Measurements from ENCODE around the gene EEF1G.
"Not testable (repeated sequence)": the region's sequence is repeated elsewhere in the genome, so short reads cannot be mapped to it uniquely, and the experiment has no call there.

The EEF1G gene

DNA sequence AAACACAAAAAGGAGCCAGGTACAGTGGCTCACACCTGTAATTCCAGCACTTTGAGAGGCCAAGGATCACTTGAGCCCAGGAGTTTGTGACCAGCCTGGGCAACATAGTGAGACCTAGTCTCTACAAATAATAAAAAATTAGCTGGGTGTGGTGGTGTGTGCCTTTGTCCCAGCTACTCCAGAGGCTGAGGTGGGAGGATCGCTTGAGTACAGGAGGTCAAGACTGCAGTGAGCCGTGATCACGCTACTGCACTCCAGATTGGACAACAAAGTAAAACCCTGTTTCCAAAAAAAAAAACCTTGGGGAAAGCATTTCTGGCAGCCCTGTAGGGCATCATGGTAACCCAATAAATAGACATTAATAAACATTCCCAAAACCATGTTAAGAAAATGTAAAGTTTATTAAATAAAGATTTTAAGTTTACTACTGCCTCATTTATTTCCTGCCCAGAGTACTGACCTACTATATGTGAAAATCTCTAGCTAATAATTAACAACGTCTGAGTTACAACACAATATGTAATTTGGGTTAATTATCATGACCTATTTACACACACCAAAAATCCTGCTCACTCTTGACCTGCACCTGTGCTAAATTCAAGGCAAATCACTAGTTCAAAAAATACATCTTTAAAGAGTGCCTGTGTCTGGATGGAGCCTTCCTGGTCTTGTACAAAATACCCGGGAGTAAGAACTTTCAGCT, 8.4 kb downstream of the EEF1G start:
- Histone ChIP-seq H3K9ac (ENCODE audit: low read length) (no peak overlapping the region), H3K79me2 (ENCODE audit: low read length) (peaks cover 85% of the 10 kb centered on the region), H3K9me2 (replicated peaks; ENCODE audit: insufficient read depth, low read length) (no peaks in the 10 kb centered on the region), H3K4me3 (ENCODE audit: low read length) (no peak overlapping the region), H4K20me1 (ENCODE audit: insufficient read depth, low read length) (0 out of 2 replicates have a peak, but pooled peaks cover 5% of the 10 kb centered on the region), H3K4me1 (ENCODE audit: low read length) (0 out of 2 replicates have a peak, but pooled peaks cover 2% of the 10 kb centered on the region), H3K27ac (ENCODE audit: low read length) (no peak overlapping the region), H3K9me3 (replicated peaks; ENCODE audit: insufficient read depth, low read length) (no peaks in the 10 kb centered on the region), H3K4me2 (ENCODE audit: low read depth, low read length) (no peak overlapping the region), H3F3A (ENCODE audit: insufficient read depth, low read length) (peaks cover 19% of the 10 kb centered on the region), H3K36me3 (replicated peaks; ENCODE audit: insufficient read depth, low read length) (peaks cover 20% of the 10 kb centered on the region), H2AFZ (ENCODE audit: low read length) (no peak overlapping the region), H3K27me3 (replicated peaks; ENCODE audit: insufficient read depth, low read length) (no peaks in the 10 kb centered on the region)
- no peak for DNase-seq
- TF ChIP-seq EZH2 (optimal IDR thresholded peaks at IDR 0.05; ENCODE audit: low read depth, low read length) = no peak
- no peak for TF ChIP-seq EZH2phosphoT487 (IDR thresholded peaks at IDR 0.05; ENCODE audit: low read length)
- TF ChIP-seq, protein P1, sequence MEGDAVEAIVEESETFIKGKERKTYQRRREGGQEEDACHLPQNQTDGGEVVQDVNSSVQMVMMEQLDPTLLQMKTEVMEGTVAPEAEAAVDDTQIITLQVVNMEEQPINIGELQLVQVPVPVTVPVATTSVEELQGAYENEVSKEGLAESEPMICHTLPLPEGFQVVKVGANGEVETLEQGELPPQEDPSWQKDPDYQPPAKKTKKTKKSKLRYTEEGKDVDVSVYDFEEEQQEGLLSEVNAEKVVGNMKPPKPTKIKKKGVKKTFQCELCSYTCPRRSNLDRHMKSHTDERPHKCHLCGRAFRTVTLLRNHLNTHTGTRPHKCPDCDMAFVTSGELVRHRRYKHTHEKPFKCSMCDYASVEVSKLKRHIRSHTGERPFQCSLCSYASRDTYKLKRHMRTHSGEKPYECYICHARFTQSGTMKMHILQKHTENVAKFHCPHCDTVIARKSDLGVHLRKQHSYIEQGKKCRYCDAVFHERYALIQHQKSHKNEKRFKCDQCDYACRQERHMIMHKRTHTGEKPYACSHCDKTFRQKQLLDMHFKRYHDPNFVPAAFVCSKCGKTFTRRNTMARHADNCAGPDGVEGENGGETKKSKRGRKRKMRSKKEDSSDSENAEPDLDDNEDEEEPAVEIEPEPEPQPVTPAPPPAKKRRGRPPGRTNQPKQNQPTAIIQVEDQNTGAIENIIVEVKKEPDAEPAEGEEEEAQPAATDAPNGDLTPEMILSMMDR (IDR thresholded peaks at IDR 0.05; ENCODE audit: low read length) = no peak

DNA sequence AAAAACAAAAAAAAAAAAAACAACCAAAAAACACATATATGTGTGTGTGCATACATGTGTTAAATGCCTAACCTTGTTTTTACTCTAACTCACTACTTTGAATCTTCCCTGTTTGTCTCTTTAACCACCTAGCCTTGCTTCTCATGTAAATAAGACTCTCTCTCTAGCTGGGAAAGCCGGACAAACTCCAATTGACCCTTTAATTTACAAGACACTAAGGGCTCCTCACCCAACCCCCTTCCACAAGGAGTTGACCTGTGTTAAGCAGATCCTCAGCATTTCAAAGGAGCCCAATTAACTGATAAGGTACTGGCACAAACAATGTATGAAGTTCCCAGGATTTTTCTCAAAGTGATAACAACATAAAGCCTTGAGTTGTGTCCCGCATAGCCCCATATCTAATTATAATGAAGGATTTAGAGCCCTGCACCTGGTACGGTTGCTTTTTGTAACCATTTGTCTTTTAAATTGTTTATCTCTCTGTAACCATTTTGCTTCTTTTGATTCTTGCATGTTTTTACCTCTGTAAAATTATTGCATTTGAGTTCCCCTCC, 11.9 kb downstream of the EEF1G start:
- DNase-seq; H3K4me3 ChIP-seq (ENCODE audit: low read length); H3K9ac ChIP-seq (ENCODE audit: low read length); H3K4me2 ChIP-seq (ENCODE audit: low read depth, low read length); H3K27me3 ChIP-seq (replicated peaks; ENCODE audit: insufficient read depth, low read length); H2AFZ ChIP-seq (ENCODE audit: low read length); H3K9me2 ChIP-seq (replicated peaks; ENCODE audit: insufficient read depth, low read length); H4K20me1 ChIP-seq (ENCODE audit: insufficient read depth, low read length); H3K9me3 ChIP-seq (replicated peaks; ENCODE audit: insufficient read depth, low read length); H3K27ac ChIP-seq (ENCODE audit: low read length): not testable (repeated sequence)
- Histone ChIP-seq H3K36me3 (replicated peaks; ENCODE audit: insufficient read depth, low read length) (peaks cover 12% of the 10 kb centered on the region), H3F3A (ENCODE audit: insufficient read depth, low read length) (peaks cover 51% of the 10 kb centered on the region), H3K4me1 (ENCODE audit: low read length) (peaks cover 37% of the 10 kb centered on the region), H3K79me2 (ENCODE audit: low read length) (peaks cover 65% of the 10 kb centered on the region)

DNA sequence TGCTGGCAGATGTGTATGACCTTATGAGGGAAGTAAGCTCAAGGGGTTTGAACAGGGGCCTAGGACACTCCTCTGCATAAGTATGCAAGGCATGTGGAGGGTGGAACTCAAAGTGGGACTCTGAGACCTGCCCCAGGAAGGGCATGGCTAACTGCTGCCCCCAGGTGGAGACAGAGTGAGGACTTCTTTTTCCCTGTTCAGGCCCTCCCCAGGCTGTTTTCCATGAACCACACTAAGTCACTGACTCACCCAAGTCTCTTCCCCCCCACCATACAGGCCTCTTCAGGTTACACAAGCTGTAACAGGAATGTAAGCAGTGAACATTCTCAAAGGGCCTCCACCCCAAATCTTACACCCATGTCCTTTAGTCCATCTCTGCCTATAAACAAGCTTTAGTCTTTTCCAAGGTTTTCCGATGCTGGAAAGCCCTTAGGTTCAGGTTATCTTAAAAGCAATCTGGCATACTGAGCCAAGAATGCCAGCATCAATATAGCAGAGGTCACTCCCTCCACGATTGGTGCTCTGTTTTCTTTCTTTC, 13.1 kb downstream of the EEF1G start:
- H3K9me3 ChIP-seq (replicated peaks; ENCODE audit: insufficient read depth, low read length) = no peaks in the 10 kb centered on the region
- peaks cover 62% of the 10 kb centered on the region for H3F3A ChIP-seq (ENCODE audit: insufficient read depth, low read length)
- H3K9me2 ChIP-seq (replicated peaks; ENCODE audit: insufficient read depth, low read length) = no peaks in the 10 kb centered on the region
- 0 out of 2 replicates have a peak, but pooled peaks cover 5% of the 10 kb centered on the region for H4K20me1 ChIP-seq (ENCODE audit: insufficient read depth, low read length)
- H3K4me2 ChIP-seq (ENCODE audit: low read depth, low read length) = no peak overlapping the region
- no peak overlapping the region for H3K9ac ChIP-seq (ENCODE audit: low read length)
- peaks cover 54% of the 10 kb centered on the region for H3K79me2 ChIP-seq (ENCODE audit: low read length)
- no peak overlapping the region for H2AFZ ChIP-seq (ENCODE audit: low read length)
- peak overlapping the region; percentile 6; the same call in 1 of the 2 replicates for H3K27ac ChIP-seq (ENCODE audit: low read length)
- DNase-seq = peak; percentile 63
- H3K27me3 ChIP-seq (replicated peaks; ENCODE audit: insufficient read depth, low read length) = no peaks in the 10 kb centered on the region
- peaks cover 48% of the 10 kb centered on the region for H3K4me1 ChIP-seq (ENCODE audit: low read length)
- TF ChIP-seq, protein P1 (IDR thresholded peaks at IDR 0.05; ENCODE audit: low read length) = peak; percentile 74
- no peak for TF ChIP-seq EZH2phosphoT487 (IDR thresholded peaks at IDR 0.05; ENCODE audit: low read length)
- TF ChIP-seq EZH2 (optimal IDR thresholded peaks at IDR 0.05; ENCODE audit: low read depth, low read length) = no peak
- peaks cover 10% of the 10 kb centered on the region for H3K36me3 ChIP-seq (replicated peaks; ENCODE audit: insufficient read depth, low read length)
- no peak overlapping the region for H3K4me3 ChIP-seq (ENCODE audit: low read length)

DNA sequence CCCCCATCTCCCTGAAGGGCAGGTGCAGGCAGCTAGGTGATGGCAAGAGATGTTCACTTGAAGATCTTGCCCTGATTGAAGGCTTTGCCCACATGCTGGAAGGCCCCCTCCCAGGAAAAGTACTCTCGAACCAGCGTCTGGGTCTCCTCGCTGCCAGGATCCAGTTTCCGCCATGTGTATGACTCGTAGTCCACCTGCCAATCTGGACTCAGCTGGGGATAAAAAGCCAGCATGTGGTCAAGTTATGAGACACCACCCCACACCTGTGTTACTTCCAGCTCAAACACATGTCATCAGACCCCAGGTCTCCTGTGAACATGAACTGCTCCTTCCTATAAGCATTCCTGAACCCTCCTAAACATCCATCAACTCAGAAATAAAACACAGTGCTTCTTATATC, 14.1 kb downstream of the EEF1G start:
- H3K4me2 ChIP-seq (ENCODE audit: low read depth, low read length); H3K27me3 ChIP-seq (replicated peaks; ENCODE audit: insufficient read depth, low read length); H2AFZ ChIP-seq (ENCODE audit: low read length); H3K9ac ChIP-seq (ENCODE audit: low read length); H4K20me1 ChIP-seq (ENCODE audit: insufficient read depth, low read length); H3K9me3 ChIP-seq (replicated peaks; ENCODE audit: insufficient read depth, low read length); H3K9me2 ChIP-seq (replicated peaks; ENCODE audit: insufficient read depth, low read length); H3K36me3 ChIP-seq (replicated peaks; ENCODE audit: insufficient read depth, low read length); H3K4me3 ChIP-seq (ENCODE audit: low read length); DNase-seq: not testable (repeated sequence)
- Histone ChIP-seq H3F3A (ENCODE audit: insufficient read depth, low read length) (peaks cover 69% of the 10 kb centered on the region), H3K4me1 (ENCODE audit: low read length) (peaks cover 57% of the 10 kb centered on the region), H3K79me2 (ENCODE audit: low read length) (peaks cover 45% of the 10 kb centered on the region), H3K27ac (ENCODE audit: low read length) (peak overlapping the region; percentile 99; the same call in 1 of the 2 replicates)
